ENCODE measurements around the gene DOK3.

Gene DOK3

GRCh38 chr5:177462021-177462670, 47.5 kb downstream of the DOK3 start:
- DNase-seq: no peak

GRCh38 chr5:177459819-177460628, 49.6 kb downstream of the DOK3 start:
- no peak for DNase-seq

GRCh38 chr5:177459357-177459756, 50.3 kb downstream of the DOK3 start:
- DNase-seq: no peak

GRCh38 chr5:177458912-177459350, 50.7 kb downstream of the DOK3 start:
- no peak for DNase-seq

- no peak for DNase-seq
Measured at GRCh38 chr5:177457852-177458681, 51.6 kb downstream of the DOK3 start.

- DNase-seq: peak; percentile 66
Measured at GRCh38 chr5:177456976-177457851, 52.4 kb downstream of the DOK3 start.

GRCh38 chr5:177456591-177456964, 53.0 kb downstream of the DOK3 start:
- DNase-seq: no peak

GRCh38 chr5:177455661-177456590, 53.7 kb downstream of the DOK3 start:
- DNase-seq: peak; percentile 75

GRCh38 chr5:177455036-177455660, 54.5 kb downstream of the DOK3 start:
- DNase-seq: peak; percentile 68

GRCh38 chr5:177454397-177455035, 55.1 kb downstream of the DOK3 start:
- peak; percentile 71 for DNase-seq

GRCh38 chr5:177453852-177454396, 55.7 kb downstream of the DOK3 start:
- DNase-seq: no peak

GRCh38 chr5:177452688-177453638, 56.7 kb downstream of the DOK3 start:
- no peak for DNase-seq
